ENCODE data around the gene RAI2.

RAI2 gene

GRCh38 chrX:17848545-17849265, 12.4 kb downstream of the RAI2 start:
- TF ChIP-seq CTCF (IDR thresholded peaks at IDR 0.05; ENCODE audit: low read depth, low read length), result no peak
- DNase-seq (ENCODE audit: low read depth, low spot score), result no peak
- in situ Hi-C loops (cut with HindIII; ENCODE audit: low sequenced_read_pairs), result no loop called here
- no peak overlapping the region for H3K4me3 ChIP-seq (ENCODE audit: low read depth, low read length)

- no peak overlapping the region for H3K4me3 ChIP-seq (ENCODE audit: low read depth, low read length)
- DNase-seq (ENCODE audit: low read depth, low spot score), result no peak
- in situ Hi-C loops (cut with HindIII; ENCODE audit: low sequenced_read_pairs), result no loop called here
- TF ChIP-seq CTCF (IDR thresholded peaks at IDR 0.05; ENCODE audit: low read depth, low read length), result no peak
These were observed 15.1 kb downstream of the RAI2 start for GRCh38 chrX:17846045-17846444.

DNA sequence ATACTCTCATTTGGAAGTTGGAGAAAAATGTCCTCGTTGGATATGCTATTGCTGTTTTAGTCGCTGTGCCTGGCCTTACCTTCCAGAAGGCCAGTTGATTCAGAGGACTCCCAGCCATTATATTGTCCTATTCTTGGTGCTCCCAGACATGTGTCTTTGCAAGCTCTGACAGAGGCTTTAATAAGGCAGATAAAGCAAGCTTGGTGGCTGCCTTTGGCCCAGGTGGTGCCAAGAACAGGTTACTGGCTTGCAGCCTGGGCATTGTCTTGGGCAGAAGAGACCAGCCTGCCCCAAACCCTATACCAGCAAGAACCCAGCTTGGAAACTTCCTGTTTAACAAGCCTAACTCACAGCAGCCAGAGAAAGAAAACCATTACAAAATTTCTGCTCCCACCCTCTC, 16.9 kb downstream of the RAI2 start:
- TF ChIP-seq CTCF (IDR thresholded peaks at IDR 0.05; ENCODE audit: low read depth, low read length), result no peak
- in situ Hi-C loops (cut with HindIII; ENCODE audit: low sequenced_read_pairs), result no loop called here
- no peak for DNase-seq (ENCODE audit: low read depth, low spot score)
- H3K4me3 ChIP-seq (ENCODE audit: low read depth, low read length), result no peak overlapping the region

- in situ Hi-C loops (cut with HindIII; ENCODE audit: low sequenced_read_pairs), result no loop called here
- no peak overlapping the region for H3K4me3 ChIP-seq (ENCODE audit: low read depth, low read length)
- no peak for DNase-seq (ENCODE audit: low read depth, low spot score)
- no peak for TF ChIP-seq CTCF (IDR thresholded peaks at IDR 0.05; ENCODE audit: low read depth, low read length)
These were observed 18.2 kb downstream of the RAI2 start for GRCh38 chrX:17842769-17843525.

- DNase-seq (ENCODE audit: low read depth, low spot score), result no peak
- H3K4me3 ChIP-seq (ENCODE audit: low read depth, low read length), result no peak overlapping the region
- no peak for TF ChIP-seq CTCF (IDR thresholded peaks at IDR 0.05; ENCODE audit: low read depth, low read length)
- in situ Hi-C loops (cut with HindIII; ENCODE audit: low sequenced_read_pairs), result no loop called here
These were observed 21.8 kb downstream of the RAI2 start for GRCh38 chrX:17839269-17839668.

DNA sequence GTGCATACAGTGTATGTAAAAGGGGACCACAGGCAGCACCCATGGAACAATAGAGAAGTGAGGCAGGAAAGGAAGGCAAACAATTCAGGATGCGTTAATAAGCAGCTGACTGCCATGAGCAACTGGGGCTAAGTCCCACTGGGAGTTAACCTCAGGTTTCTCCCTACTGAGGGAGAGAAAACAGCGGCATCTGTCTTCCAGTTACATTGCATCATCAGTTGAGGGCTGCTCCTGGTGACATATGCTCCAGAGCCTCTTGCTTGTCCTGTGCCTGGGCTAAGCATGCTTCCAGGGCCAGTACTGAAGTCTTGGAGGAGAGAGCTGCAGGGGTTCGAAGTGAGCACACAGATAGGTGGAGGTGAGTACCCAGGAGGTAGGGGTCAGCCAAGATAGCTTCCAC, 24.3 kb downstream of the RAI2 start:
- in situ Hi-C loops (cut with HindIII; ENCODE audit: low sequenced_read_pairs), result no loop called here
- DNase-seq (ENCODE audit: low read depth, low spot score), result no peak
- H3K4me3 ChIP-seq (ENCODE audit: low read depth, low read length), result no peak overlapping the region
- no peak for TF ChIP-seq CTCF (IDR thresholded peaks at IDR 0.05; ENCODE audit: low read depth, low read length)
